HEK293T (cell line): ENCODE measurements around the gene AGPAT2.

Source experiments
- BHLHE40 ChIP-seq: fragments of 450-650 bp; IDR thresholded peaks from 2 replicates; pipeline ENCODE4 v1.6.1; 2016; ENCODE audit warnings: mild to moderate bottlenecking, moderate library complexity, borderline replicate concordance
- PKNOX1 ChIP-seq: fragments of 450-650 bp; IDR thresholded peaks from 2 replicates; pipeline ENCODE4 v1.6.1; 2016
- SUZ12 ChIP-seq: fragments of 450-650 bp; IDR thresholded peaks from 2 replicates; pipeline ENCODE4 v1.6.1; 2016; ENCODE audit warnings: mild to moderate bottlenecking
- TARDBP ChIP-seq: fragments of 450-650 bp; IDR thresholded peaks from 2 replicates; pipeline ENCODE4 v1.6.1; 2016
- ZNF384 ChIP-seq: fragments of 450-650 bp; IDR thresholded peaks from 2 replicates; pipeline ENCODE4 v1.6.1; 2016

DNA sequence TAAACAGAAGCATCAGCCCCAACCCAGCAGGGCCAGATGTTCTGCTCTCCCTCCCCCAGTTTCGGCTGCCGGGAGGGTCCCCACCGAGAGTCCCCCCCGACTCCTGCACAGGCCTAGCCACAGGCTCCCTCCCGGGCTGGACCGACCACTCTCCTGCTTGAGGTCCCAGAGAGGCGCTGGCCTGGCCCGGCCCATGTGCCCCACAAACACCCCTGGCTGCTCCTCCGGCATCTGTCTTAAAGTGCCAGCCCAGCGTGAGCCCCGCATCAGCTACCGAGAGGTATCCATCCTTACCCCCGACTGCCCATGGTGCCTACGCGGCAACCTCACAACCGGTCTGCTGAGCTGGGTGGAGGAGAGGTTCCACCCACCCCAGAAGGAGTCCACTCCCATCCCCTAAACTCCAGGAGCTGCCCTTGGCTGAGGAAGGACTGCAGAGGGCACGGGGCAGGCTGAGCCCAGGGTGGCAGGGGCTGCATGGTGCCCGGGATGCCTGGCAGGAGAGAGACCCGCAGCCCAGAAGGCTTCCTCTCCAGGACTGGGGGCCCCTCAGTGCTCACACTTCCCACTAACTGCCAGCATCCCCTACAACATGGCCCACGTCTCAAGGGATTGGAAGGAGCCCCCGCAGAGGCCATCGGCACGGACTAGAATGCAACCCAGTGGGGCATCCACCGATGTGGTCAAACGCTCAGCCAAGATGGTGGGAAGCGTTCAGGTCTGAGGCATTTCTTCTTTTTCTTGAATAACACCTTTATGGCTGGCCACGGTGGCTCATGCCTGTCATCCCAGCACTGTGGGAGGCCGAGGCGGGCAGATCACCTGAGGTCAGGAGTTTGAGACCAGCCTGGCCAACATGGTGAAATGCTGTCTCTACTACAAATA is 40.2 kb downstream of the AGPAT2 start:
- no peak for TF ChIP-seq SUZ12
- no peak for TF ChIP-seq TARDBP
- no peak for TF ChIP-seq BHLHE40
- TF ChIP-seq PKNOX1 = no peak
- no peak for TF ChIP-seq ZNF384
